ENCODE data around the gene OR52A1.

Gene OR52A1

DNA sequence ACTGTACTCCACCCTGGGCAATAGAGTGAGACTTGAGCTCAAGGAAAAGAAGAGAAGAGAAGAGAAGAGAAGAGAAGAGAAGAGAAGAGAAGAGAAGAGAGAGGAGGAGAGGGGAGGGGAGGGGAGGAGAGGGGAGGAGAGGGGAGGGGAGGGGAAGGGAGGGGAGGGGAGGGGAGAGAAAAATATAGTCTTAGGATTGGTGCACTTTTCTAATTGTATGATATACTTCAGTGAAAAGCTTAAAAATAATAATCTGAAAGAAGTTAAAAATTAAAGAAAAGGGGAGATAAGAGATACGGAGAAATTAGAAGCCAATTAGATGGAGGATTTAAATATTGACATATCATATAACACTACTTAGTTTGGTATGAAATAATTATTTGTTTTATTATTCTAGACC, 35.7 kb downstream of the OR52A1 start:
- TF ChIP-seq, protein P1, sequence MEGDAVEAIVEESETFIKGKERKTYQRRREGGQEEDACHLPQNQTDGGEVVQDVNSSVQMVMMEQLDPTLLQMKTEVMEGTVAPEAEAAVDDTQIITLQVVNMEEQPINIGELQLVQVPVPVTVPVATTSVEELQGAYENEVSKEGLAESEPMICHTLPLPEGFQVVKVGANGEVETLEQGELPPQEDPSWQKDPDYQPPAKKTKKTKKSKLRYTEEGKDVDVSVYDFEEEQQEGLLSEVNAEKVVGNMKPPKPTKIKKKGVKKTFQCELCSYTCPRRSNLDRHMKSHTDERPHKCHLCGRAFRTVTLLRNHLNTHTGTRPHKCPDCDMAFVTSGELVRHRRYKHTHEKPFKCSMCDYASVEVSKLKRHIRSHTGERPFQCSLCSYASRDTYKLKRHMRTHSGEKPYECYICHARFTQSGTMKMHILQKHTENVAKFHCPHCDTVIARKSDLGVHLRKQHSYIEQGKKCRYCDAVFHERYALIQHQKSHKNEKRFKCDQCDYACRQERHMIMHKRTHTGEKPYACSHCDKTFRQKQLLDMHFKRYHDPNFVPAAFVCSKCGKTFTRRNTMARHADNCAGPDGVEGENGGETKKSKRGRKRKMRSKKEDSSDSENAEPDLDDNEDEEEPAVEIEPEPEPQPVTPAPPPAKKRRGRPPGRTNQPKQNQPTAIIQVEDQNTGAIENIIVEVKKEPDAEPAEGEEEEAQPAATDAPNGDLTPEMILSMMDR (IDR thresholded peaks at IDR 0.05) = no peak

DNA sequence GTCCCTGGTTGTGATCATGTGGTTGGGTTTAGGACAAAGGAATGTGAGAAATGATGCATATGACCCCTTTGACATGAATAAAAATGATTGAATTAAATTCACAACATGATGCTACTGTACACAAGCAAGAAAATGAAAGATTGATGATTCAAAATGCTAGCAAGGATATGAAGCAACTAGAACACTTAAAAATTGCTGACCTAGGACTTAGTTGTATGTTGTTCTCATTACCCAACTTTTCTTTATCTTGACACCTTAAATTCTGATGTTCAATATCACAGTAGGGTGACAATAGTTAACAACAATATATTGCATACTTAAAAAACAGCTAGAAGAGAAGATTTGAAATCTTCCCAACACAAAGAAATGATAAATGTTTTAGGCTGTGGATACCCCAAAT, 37.0 kb downstream of the OR52A1 start:
- TF ChIP-seq, protein P1 (IDR thresholded peaks at IDR 0.05) = no peak

DNA sequence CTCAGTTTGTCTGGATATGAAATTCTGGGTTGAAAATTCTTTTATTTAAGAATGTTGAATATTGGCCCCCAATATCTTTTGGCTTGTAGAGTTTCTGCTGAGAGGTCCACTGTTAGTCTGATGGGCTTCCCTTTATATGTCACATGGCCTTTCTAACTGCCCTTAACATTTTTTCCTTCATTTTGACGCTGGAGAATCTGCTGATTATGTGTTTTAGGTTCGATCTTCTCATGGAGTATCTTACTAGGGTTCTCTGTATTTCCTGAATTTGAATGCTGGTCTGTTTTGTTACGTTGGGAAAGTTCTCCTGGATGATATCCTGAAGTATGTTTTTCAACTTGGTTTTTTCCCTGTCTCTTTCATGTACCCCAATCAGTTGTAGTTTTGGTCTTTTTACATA, 39.2 kb downstream of the OR52A1 start:
- TF ChIP-seq, protein P1 (IDR thresholded peaks at IDR 0.05) = no peak

DNA sequence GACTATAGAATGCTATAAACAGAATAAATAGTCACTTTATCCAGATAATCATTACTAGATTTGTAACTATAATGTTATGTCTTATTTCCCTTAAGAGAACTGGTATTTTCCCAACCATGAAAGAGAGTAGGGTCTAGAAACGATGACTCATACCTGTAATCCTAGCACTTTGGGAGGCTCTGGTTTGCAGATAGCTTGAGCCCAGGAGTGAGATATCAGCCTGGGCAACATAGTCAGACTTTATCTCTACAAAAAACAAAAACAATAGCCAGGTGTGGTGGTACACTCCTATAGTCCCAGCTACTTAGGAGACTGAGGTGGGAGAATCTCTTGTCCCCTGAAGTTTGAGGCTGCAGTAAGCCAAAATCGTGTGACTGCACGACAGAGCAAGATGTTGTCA, 47.3 kb downstream of the OR52A1 start:
- TF ChIP-seq, protein P1 (IDR thresholded peaks at IDR 0.05) = no peak

DNA sequence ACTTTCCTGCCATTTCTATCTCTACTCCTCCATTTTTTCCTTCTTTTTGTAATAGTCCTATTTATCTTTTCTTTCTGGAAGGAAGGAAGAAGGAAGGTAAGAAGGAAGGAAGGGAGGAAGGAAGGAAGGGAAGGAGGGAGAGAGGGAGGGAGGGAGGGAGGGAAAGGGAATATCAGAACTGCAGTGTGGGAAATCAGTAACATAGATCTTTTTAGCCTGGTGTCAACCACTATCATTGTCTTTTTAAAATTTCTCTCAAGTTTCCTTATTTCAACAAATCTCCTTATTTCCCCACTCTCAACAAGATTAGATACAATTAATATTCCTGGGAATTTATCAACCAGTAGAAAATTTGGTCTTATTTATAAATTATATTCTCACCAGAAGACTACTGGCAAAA, 51.5 kb downstream of the OR52A1 start:
- TF ChIP-seq, protein P1 (IDR thresholded peaks at IDR 0.05) = no peak

DNA sequence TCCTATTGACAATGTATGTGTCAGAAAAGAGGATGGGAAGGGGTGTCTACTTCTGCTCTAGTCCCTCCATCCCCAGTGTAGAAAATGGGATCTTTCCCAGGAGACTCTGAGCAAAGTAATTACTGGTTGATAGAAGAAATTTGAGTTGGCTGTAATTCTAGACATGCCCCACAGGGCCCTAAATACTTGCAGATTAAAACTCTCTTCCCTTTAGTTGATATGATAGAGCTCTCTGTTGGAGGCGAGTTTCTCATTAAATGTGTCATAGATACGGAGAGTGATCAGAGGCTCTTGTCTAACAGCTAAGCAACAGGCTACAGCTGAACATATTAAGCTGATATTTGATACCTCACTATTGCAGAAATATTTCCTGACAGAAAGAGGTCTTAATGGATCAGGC, 52.3 kb downstream of the OR52A1 start:
- TF ChIP-seq, protein P1 (IDR thresholded peaks at IDR 0.05) = no peak

DNA sequence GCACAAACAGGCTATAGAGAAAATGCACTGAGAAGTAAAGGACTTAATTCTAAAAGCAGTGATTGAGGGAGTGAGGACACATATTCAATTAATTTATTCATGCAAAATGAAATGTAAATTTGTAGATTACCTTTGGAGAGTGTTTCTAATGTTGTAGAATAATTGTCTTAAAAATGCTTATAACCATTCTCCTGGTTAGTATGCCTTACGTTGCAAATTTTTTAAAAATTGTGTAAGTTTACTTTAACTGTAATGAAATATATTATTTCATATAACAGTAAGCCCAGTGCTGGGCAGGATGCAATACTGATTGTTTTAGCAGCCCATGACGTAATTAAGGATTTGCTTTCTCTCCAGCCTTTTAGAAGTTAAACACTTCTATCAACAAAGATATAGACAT, 58.5 kb downstream of the OR52A1 start:
- TF ChIP-seq, protein P1 (IDR thresholded peaks at IDR 0.05) = no peak
